ENCODE data around the gene LRRC31.

The LRRC31 gene

GRCh38 chr3:169812332-169813235 lies 57.2 kb downstream of the LRRC31 start, which contains the start of the genes LRRC34 and LRRIQ4:
LRRC34 (minus strand) TSS chr3:169812904; CDS start chr3:169812548, 356 bp downstream.
LRRIQ4 (plus strand) TSS chr3:169812870; CDS start chr3:169821922, 9,052 bp downstream.
- DNase-seq, result peak; percentile 86

DNA sequence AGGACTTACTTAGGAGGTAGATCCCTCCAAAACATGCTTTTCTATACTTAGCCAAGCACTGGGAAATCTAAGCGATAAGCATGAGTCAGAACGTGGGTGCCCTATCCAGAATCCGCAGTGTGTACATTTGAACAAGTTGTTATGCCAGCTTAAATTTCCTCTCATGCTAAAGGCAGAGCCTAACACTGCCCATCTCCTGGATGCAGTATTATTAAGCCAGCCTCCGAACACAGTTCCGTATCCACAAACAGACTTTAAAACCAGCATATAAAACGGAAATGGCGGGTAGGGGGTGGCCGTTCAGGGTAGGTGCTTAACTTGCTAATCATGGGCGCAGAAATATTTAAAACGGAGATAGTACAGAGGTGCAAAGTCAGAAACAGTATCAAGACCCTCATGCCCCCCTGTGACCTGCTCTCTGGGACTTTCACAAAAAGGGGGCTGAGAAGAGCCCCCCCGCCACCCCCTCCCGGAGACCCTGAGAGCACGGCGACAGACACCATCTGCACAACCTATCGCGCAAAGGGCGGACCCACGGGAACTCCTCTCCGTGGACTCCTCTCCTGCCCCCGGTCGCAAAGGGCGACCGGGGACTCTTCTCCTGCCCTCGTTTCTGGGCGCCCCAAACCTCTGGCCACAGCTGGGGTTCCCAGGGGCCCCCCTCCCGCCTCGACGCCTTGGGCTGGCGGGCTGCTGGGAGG lies 58.0 kb downstream of the LRRC31 start:
- peak; percentile 32 for DNase-seq

- DNase-seq, result no peak
These were observed 60.4 kb downstream of the LRRC31 start for GRCh38 chr3:169809230-169809795.

DNA sequence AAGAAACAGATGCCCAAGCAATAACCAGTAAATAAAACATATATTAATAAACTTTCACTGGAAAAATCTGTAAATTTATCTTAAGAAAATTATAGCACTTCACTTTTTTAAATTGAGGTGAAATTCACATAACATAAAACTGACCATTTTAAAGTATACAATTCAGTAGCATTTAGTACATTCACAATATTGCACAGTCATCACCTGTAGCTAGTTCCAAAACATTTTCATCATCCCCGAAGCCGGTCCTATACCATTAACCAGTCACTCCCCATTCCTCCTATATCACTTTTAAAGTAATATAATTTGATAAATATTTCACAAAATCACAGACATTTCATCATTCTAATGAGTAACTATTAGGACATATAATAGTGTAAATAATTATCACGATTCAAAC lies 65.1 kb downstream of the LRRC31 start:
- no peak for DNase-seq

- no peak for DNase-seq
These were observed 77.4 kb downstream of the LRRC31 start for GRCh38 chr3:169792359-169792758.

DNA sequence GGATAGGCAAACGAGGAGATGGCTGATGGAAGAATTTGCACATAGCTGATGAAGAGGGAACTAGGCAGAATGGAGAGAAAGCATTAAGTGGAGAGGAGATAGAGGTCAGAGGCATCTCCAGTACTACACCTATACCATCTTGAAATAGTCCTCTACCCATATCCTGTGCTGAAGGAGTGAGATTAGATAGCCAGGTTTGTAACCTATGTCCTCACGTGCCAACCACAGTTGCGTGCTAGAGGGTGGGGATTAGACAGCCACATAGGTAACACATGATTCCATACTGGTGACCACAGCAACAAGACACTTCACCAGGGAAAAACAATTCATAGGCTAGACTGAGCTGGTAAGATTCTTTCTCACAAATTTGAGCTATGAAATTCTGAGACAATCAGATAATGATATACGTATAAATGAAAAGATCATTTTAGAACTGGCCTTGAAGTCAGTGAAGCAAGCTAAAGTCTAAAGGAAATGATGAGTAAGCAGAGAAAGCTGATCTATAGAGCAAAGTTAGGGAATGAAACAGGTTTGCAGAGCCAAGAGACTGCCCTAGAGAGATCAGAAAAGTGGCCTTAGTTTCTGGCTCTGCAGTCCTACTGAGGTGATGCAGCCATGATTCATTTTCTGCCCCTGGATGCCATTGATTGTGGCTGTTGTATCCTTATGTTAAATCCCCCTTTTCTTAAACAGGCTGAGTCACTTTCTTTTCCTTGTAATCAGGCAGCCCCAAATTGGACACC lies 78.9 kb downstream of the LRRC31 start:
- DNase-seq, result no peak

GRCh38 chr3:169790219-169790618 lies 79.5 kb downstream of the LRRC31 start:
- no peak for DNase-seq
